Left colon (tissue), 2 donors: ENCODE measurements around the gene LARP4. TPM values are rescaled to one million over a fixed set of nuclear protein-coding genes. Genes with fewer than 3 reads are reported as not detected.
"Not testable (repeated sequence)": the region's sequence is repeated elsewhere in the genome, so short reads cannot be mapped to it uniquely, and the experiment has no call there.

Source experiments
- ATAC-seq: fragments of 200-7000 bp; cut with Tn5 transposase; one replicate; pipeline ENCODE4 v1.9.1; 2020; ENCODE audit warnings: mild to moderate bottlenecking, moderate library complexity
- DNase-seq, 2 donors: peaks; one replicate each; pipeline ENCODE4 v3.0.0-alpha.2; 2020
- intact Hi-C, 2 donors: fragments of 100-400 bp; cut with DNase I in 1 of 2; cut with micrococcal nuclease in 1 of 2; formaldehyde crosslinking; loops; one replicate each; pipeline versions ENCODE4 v1.11.2 to v1.14.0; 2022; cut with DNase I, micrococcal nuclease
- long read RNA-seq: library from polyadenylated mRNA; unstranded; transcript quantifications from one replicate; pipeline ENCODE4 v2.0.0, GENCODE V29; 2021
- total RNA-seq, 2 donors: library from RNA; stranded (reverse); fragmentation: NEBNext Ultra II Directional; extraction: Animal tissue kit (Norgen Biotek cat#: 25700); gene quantifications; one replicate each; pipeline ENCODE4 v1.2.1, GENCODE V29; 2021
- donor health status: DM: no; HTN: no; CAD: no.
- donor health status: DM: yes; HTN: yes; CAD: no.

LARP4 gene
- 10 to 100 TPM; 50.3 to 58.1 TPM for total RNA-seq
- long read RNA-seq, full-length matches to known transcripts: 6 of 27 reads
- long read RNA-seq, partial matches to known transcripts: 3 of 27 reads
- long read RNA-seq, other reads (novel, unspliced or antisense): 18 of 27 reads

DNA sequence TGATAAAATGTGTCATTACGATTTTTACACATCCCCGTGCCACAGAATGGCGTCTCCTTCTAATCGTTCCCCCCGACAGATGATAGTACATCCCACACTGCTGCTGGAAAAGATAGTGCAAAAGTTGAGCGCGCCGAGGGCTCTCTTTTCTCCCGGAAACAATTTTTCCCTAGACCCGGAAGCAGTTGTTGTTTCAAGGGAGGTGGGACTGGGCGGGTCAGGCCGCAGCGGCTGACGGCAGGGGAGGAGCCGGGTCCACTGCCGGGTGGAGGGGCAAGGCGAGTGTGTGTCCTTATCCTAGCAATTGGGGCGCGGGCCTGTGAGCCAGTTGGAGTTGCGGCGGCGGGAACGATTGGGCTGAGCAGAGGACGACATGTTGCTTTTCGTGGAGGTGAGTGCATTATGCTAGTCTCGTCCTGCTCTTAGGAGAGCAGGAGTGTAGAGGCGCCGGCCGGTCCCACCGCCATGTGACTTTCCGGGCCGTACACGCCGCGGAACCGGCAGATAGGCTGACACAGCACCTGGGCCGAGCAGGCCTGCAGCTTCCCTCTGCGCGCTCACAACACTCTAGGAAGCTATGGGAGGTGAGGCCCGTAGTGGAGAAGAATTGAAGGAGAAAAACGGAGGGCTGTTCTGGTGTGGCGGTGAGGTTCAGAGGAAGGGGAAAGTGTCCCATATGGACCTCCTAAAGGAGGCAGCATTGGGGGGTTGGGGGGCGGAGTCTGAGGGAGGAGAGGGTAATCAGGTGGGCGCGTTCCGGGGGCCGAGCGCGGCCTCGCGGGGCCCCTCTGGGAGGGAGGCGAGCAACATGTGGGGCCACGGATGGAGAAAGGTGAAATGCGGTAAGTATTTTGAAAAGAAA lies at the start of gene LARP4:
TSS of gene LARP4 (plus strand) at position 248 of the 862 bp plus-strand sequence. CDS start at position 374, 126 bp downstream.
- DNase-seq (peak; percentile 91 to 95), ATAC-seq (peak; percentile 96)
- intact Hi-C loops: no loop called here

DNA sequence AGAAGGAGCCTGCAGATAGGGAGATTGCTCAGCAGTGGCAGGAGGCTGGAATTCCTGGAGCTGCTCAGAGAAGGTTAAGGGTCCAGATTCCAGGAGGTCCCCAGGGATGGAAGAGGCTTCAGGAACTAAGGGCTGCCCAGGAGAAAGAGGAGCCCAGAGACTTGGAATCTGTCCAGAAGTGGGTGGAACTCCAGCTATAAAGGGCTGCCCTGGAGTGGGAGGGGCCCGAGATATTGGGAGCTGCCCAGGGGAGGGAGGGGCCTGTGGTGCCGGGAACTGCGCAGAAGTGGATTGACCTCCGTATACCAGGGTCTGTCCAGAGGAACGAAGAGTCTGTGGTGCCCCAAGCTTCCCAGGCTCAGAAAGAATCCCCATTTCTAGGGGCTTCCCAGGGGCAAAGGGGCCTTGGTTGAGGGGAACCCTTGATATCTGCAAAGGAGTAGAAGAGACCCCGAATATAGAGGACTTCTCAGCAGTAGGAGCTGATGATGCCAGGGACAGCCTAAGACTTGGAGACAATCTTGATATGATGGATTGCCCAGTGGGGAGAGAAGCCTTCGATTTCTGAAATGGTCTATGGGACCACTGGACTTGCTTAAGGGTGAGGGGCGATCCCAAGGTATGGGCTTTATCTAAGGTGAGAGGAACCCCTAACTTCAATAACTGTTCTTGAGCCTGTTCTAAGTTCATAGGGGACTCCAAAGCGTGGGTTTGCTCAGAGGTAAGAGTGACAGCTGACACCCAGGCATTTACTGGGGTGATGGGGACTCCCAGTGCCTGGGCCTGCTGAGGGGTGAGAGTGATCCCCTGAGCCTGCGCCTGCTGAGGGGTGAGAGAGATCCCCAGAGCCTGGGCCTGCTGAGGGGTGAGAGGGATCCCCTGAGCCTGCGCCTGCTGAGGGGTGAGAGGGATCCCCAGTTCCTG lies 49.3 kb upstream of the LARP4 start:
- intact Hi-C loops: no loop called here
- DNase-seq (peak; percentile 36 to 70), ATAC-seq (peak; percentile 100)

DNA sequence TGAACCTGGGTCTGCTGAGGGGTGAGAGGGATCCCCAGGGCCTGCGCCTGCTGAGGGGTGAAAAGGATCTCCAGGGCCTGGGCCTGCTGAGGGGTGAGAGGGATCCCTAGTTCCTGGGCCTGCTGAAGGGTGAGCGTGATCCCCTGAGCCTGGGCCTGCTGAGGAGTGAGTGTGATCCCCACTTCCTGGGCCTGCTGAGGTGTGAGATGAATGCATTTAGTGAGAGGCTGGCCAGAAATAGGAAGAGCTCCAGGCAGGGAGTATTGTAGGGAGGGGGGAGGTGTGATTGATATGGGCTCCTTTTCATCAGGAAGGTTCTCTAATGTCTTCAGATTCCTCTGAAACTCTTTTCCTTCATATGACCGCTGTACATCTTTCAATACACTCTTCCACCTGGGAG lies 47.3 kb upstream of the LARP4 start:
- intact Hi-C loops: no loop called here
- DNase-seq: no peak
- ATAC-seq: no peak

DNA sequence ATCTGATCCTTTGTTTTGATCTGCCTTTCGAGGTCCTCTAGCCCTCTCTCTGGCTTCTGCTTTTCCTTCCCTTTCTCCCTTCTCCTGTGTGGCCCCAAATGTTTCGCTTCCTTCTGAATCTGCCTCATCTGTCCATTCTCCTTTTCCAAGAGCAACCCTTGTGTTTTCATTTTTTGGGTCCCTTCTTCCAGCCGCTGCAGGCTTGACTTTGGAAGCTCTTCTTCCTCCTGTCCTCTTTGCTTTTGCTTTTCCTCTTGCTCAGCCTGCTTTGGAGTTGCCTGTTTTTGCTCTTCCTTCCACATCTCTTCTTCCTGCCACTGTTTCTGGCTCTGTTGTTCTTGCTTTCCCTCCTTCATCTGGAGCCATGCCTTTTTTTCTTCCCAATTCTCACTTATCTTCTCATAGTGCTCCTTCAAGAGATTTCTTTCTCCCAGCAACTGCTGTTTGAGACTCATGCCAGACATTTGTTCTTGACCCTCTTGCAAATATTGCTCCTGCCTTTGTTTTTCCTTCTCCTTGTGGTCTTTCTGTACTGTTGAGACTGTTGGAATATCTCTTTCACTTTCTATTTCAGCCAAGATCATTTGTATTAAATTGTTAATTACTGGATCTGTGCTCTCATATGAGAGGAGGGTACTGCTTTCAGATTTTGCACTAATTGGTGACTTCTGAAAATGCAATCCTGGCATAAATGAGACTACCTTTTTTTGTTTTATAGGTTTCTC lies 46.7 kb upstream of the LARP4 start:
- intact Hi-C loops: no loop called here

DNA sequence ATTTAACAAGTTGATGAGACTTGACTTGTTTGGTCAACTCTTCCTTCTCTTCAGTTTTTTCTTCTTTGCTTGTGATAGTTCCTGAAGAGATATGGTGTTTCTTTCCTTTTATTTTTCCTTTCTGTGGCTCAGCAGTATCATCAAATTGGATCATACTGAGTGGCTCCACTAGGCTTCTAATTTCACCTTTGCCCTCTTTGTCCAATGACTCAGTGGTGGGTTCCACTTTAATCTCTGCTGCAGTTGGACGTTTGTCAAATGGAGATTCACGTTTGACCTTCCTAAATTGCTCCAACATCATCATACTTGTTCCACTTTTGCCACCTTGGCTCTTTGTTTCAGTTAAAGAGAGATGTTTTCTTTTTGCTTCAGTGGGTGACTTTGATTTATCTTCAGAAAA lies 45.8 kb upstream of the LARP4 start:
- intact Hi-C loops: no loop called here
- no peak for ATAC-seq
- DNase-seq: no peak

More for the DNA sequence above, 46.7 kb upstream of the LARP4 start:
- ATAC-seq (no peak), DNase-seq (no peak)

DNA sequence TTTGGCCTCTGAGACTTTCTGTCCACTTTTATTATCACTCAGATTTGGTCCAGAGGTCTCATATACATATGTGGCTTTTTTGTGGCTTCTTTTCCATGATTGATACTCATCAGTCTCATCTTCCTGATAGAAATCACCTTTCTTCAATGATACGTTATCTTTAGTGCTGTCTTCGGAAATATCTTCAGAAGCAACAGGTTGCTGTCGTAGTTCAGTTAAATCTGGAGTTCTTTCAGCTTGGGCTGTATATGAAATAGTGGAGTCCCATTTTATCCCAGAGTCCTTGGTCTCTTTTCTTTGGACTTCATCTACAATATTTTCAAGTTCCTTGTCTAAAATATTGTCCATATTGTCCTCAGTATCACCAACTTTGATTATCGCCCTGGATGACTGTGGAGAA lies 45.3 kb upstream of the LARP4 start:
- no peak for DNase-seq
- no peak for ATAC-seq
- intact Hi-C loops: no loop called here

DNA sequence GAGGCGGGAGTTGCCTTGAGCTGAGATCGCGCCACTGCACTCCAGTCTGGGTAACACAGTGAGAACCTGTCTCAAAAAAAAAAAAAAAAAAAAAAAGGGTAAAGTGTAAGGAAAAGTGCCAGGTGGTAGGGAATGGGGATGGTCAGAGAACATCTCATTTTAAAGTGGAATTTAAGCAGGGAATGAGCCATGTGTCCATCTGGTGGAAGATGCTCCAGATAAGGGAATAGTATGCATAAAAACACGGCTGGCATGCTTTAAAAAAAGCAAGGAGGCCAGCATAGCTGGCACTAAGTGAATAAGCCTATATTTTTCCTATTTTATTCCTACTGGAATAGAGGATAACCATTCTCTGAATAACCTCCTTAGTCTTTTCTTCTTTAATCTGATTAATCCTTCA lies 38.0 kb upstream of the LARP4 start:
- ATAC-seq (no peak), DNase-seq (no peak)
- intact Hi-C loops: no loop called here

DNA sequence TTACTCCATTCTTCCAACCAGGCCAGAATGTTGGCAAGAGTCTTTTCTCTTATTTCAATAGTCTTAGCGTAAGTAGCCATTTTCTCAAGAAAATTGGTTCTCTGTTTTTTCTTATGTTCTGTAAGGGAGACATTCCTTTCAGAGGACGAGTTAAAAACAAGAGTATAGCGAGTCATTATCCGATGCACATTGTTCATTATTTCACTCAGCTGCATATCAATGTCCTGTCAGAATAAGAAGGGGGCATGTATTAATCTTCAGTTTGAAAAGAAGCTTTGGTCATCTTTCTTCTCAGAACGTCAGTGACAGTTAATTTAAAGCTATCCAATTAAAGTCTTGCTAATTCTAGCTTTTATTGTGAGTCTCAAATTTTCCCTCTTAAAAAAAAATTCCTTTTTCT lies 37.5 kb upstream of the LARP4 start:
- intact Hi-C loops: no loop called here
- ATAC-seq: no peak
- DNase-seq: no peak

DNA sequence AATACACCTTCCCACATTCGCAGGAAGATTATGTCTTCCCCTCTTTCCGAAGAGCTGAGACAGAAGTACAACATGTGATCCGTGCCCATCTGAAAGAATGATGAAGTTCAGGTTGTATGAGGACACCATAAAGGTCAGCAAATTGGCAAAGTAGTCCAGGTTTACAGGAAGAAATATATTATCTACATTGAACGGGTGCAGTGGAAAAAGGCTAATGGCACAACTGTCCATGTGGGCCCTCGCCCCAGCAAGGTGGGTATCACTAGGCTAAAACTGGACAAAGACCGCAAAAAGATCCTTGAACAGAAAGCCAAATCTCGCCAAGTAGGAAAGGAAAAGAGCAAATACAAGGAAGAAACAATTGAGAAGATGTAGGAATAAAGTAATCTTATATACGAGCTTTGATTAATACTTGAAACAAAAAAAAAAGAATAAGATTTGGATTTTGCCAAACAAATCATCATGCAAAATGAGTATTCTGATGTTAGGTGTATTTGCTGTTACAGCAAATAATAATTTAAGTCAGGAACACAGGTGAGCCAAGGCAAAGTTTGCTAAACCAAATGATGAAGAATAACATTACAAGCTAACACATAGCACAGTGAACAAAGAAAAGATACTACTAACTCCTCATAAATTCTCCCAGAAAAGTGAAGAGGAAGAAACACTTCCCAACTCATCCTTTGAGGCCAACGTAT lies 34.8 kb upstream of the LARP4 start:
- intact Hi-C loops: no loop called here
- no peak for ATAC-seq
- no peak for DNase-seq

DNA sequence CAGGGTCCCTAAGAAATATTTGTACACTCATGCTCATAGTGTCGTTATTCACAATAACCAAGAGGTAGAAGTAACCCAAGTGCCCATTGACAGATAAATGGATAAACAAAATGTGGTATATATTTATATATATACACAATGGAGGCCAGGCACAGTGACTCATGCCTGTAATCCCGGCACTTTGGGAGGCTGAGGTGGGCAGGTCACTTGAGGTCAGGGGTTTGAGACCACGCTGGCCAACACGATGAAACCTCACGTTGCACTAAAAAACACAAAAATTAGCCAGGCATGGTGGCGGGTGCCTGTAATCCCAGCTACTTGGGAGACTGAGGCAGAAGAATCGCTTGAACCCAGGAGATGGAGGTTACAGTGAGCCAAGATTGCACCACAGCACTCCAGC lies 30.0 kb upstream of the LARP4 start:
- ATAC-seq, intact Hi-C loops, DNase-seq: not testable (repeated sequence)

DNA sequence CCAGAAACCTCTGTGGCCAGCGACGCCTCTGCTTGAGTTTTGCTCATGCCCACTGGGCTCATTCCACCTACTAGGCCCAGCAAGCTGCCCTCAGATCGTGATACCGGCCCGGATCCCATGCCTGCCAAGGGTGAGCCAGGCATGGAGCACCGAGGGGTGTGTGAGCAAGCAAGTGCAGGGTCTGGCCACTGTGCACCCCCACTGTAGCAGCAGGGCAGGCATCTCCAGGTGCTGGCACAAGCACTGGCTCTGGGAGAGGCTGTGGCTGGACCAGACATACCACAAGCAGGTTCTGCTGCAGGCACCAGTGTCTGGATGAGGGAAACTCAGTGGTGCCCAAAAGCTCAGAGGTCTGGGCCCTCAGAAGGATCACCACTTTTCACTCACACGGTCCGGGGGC lies 24.9 kb upstream of the LARP4 start:
- DNase-seq (no peak), ATAC-seq (no peak)
- intact Hi-C loops: no loop called here

DNA sequence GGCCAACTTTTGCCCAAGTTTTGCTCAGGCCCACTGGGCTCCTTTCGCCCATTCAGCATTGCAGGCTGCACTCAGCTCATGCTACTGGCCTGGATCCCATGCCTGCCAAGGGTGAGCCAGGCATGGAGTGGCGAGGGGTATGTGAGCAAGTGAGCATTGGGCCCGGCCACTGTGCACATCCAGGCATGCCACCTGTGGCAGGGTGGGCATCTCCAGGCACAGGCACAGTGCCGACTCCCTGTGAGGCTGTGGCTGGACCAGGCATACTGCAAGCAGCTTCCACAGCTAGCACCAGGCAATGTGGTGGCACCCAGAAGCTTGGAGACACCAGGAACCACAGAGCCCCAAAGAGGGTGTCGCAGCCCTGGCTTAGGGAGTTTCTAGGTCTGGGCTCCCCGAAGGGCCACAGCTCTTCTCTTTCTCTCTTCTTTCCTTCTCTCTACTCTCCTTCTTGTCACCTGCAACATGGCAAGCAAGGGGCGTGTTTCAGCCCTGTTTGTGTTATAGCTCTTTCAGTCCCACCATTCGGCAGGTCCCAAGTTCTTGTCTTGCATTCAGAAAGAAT lies 19.8 kb upstream of the LARP4 start:
- ATAC-seq (no peak), DNase-seq (no peak)
- intact Hi-C loops: no loop called here

DNA sequence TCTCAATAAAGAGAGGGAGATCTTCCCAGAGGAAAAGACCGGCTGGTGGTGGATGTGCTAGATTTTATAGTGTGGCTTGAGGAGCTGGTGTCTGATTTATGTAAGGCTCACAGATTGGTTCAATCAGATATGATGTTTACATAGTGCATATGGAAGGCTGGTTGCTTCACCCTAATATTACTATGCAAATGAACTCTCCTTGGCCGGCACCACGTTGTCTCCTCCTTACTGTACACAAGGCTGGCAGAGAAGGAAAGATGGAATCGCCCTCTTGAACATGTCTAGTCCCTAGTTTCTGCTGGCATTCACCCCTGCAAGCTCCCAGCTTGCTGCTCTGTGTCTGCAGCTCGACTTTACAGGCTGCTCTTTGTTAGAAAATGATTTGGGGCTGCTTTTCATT lies 13.2 kb upstream of the LARP4 start:
- intact Hi-C loops: no loop called here
- no peak for DNase-seq
- peak; percentile 40 for ATAC-seq

DNA sequence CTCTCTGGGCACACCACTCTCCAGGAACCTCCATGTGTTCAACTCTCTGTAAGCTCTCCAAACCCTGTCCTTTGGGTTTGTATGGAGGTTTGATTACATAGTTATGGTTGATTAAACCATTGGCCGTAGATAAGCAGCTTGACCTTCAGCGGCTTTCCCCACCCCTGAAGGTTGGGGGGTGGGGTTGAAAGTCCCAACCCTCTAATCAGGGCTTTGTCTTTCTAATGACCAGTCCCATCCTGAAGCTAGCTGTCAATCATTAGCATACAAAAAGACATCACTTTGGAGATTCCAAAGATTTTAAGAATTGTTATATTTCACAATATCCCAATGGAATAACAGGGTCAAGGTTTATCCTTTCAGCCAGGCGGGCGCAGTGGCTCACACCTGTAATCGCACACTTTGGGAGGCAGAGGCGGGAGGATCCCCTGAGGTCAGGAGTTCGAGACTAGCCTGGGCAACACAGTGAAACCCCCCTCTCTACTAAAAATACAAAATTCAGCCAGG lies 12.7 kb upstream of the LARP4 start:
- DNase-seq: no peak
- no peak for ATAC-seq
- intact Hi-C loops: no loop called here

DNA sequence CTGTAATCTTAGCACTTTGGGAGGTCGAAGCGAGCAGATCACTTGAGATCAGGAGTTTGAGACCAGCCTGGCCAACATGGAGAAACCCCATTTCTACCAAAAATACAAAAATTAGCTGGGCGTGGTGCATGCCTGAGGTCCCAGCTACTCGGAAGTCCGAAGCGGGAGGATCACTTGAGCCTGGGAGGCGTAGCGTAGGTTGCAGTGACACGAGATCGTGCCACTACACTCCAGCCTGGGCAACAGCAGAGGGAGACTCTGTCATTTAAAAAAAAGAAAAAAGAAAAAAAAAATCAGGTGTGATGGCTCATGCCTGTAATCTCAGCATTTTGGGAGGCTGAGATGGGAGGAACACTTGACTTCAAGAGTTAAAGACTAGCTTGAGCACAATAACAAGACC lies 11.9 kb upstream of the LARP4 start:
- DNase-seq, ATAC-seq, intact Hi-C loops: not testable (repeated sequence)

DNA sequence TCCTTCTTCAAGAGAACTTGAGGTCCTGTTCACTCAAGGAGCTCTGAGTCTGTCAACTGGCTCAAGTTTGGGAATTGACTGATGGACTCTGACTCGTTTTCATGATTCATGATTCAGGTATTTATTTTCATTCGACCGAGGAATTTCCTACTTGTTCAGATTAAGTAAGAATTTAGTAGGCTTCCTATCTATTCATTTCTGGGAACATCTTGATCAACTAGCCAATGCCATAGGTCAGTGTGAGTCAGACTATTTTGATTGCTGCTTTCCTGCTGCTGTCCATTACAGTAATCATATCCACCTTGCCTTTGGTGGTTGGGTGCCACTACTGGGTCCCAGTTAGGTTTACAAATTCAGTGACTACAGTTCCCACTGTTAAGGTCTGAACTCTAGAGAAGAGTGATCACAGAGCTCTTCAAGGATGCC lies 10.4 kb upstream of the LARP4 start:
- intact Hi-C loops: no loop called here
- DNase-seq (no peak), ATAC-seq (no peak)

DNA sequence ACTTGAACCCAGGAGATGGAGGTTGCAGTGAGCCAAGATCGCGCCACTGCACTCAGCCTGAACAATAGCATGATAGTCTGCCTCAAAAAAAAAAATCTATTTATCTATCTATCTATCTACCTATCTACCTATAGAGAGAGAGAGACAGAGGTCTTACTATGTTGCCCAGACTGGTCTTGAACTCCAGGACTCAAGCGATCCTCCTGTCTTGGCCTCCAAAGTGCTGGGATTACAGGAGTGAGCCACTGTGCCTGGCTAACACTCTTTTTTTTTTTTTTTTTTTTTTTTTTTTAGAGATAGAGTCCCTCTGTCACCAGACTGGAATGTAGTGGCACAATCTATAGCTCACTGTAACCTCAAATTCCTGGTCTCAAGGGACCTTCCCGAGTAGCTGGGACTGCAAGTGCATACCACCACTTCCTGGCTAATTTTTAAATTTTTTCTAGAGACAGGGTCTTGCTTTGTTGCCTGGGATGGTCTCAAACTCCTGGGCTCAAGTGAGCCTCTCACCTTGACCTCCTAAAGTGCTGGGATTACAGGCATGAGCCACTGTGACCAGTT lies 6.1 kb upstream of the LARP4 start:
- intact Hi-C loops: no loop called here
- no peak for ATAC-seq
- DNase-seq: no peak
